Measurements from ENCODE around the gene CCL16.
"Not testable (repeated sequence)": the region's sequence is repeated elsewhere in the genome, so short reads cannot be mapped to it uniquely, and the experiment has no call there.

The CCL16 gene

GRCh38 chr17:35981246-35981645 is at the start of gene CCL16:
CCL16 (minus strand) TSS chr17:35981497; CDS start chr17:35981420, 77 bp downstream.
- no peak for DNase-seq (ENCODE audit: low spot score)

- DNase-seq (ENCODE audit: low spot score), result no peak
These were observed 49.7 kb upstream of the CCL16 start for GRCh38 chr17:36030956-36031355.

GRCh38 chr17:36027761-36028160 is 46.5 kb upstream of the CCL16 start:
- no peak for DNase-seq (ENCODE audit: low spot score)

GRCh38 chr17:36024106-36024869 is 43.0 kb upstream of the CCL16 start:
- DNase-seq (ENCODE audit: low spot score), result no peak

- no peak for DNase-seq (ENCODE audit: low spot score)
These were observed 38.1 kb upstream of the CCL16 start for GRCh38 chr17:36019423-36019822.

GRCh38 chr17:36017799-36018198 is 36.5 kb upstream of the CCL16 start, which contains the start of gene CCL23:
CCL23 (minus strand) TSS chr17:36017972; CDS start chr17:36017897, 75 bp downstream.
- DNase-seq (ENCODE audit: low spot score), result no peak

GRCh38 chr17:36016555-36016954 is 35.3 kb upstream of the CCL16 start:
- DNase-seq (ENCODE audit: low spot score), result no peak

GRCh38 chr17:36015895-36016294 is 34.6 kb upstream of the CCL16 start:
- not testable (repeated sequence) for DNase-seq (ENCODE audit: low spot score)

GRCh38 chr17:36014946-36015345 is 33.6 kb upstream of the CCL16 start:
- no peak for DNase-seq (ENCODE audit: low spot score)

GRCh38 chr17:36011201-36011600 is 29.9 kb upstream of the CCL16 start:
- no peak for DNase-seq (ENCODE audit: low spot score)

- DNase-seq (ENCODE audit: low spot score), result no peak
These were observed 27.8 kb upstream of the CCL16 start for GRCh38 chr17:36008998-36009665.

- no peak for DNase-seq (ENCODE audit: low spot score)
These were observed 23.4 kb upstream of the CCL16 start for GRCh38 chr17:36004594-36005108.

- no peak for DNase-seq (ENCODE audit: low spot score)
These were observed 21.3 kb upstream of the CCL16 start for GRCh38 chr17:36002631-36003030.

GRCh38 chr17:36001862-36002603 is 20.7 kb upstream of the CCL16 start:
- peak; percentile 86 for DNase-seq (ENCODE audit: low spot score)

GRCh38 chr17:36001110-36001771 is 19.9 kb upstream of the CCL16 start, which contains the start of gene CCL15:
CCL15 (minus strand) TSS chr17:36001553; CDS start chr17:36001492, 61 bp downstream.
- no peak for DNase-seq (ENCODE audit: low spot score)

- DNase-seq (ENCODE audit: low spot score), result no peak
These were observed 19.4 kb upstream of the CCL16 start for GRCh38 chr17:36000732-36001109.

GRCh38 chr17:35998756-35999155 is 17.5 kb upstream of the CCL16 start:
- no peak for DNase-seq (ENCODE audit: low spot score)

- no peak for DNase-seq (ENCODE audit: low spot score)
These were observed 16.8 kb upstream of the CCL16 start for GRCh38 chr17:35998018-35998545.

GRCh38 chr17:35995346-35995745 is 14.0 kb upstream of the CCL16 start:
- not testable (repeated sequence) for DNase-seq (ENCODE audit: low spot score)

- no peak for DNase-seq (ENCODE audit: low spot score)
These were observed 9.8 kb upstream of the CCL16 start for GRCh38 chr17:35991075-35991474.

- DNase-seq (ENCODE audit: low spot score), result no peak
These were observed 6.9 kb upstream of the CCL16 start for GRCh38 chr17:35988164-35988563.

GRCh38 chr17:35986643-35987042 is 5.3 kb upstream of the CCL16 start, which contains the start of gene CCL14:
CCL14 (minus strand) TSS chr17:35986729; CDS start chr17:35986649, 80 bp downstream.
- no peak for DNase-seq (ENCODE audit: low spot score)
